Activated naive CD8-positive, alpha-beta T cell treated with anti-CD3 and anti-CD28 coated beads for 36 hours (primary cell): ENCODE results near the gene NTM. TPM values are rescaled to one million over a fixed set of nuclear protein-coding genes. Genes with fewer than 3 reads are reported as not detected.

ENCODE experiments used
- DNase-seq: peaks from one replicate; pipeline ENCODE4 v3.0.0; 2021
- H3K27ac Mint-ChIP-seq: one replicate; pipeline ENCODE4 v1.8.0; 2022; ENCODE audit warnings: mild to moderate bottlenecking, moderate library complexity, mixed read lengths
- H3K27me3 Mint-ChIP-seq: one replicate; pipeline ENCODE4 v1.8.0; 2022; ENCODE audit warnings: mild to moderate bottlenecking, mixed read lengths
- H3K36me3 Mint-ChIP-seq: one replicate; pipeline ENCODE4 v1.8.0; 2021; ENCODE audit warnings: mild to moderate bottlenecking, mixed read lengths
- H3K4me1 Mint-ChIP-seq: one replicate; pipeline ENCODE4 v1.8.0; 2021; ENCODE audit warnings: mixed read lengths
- H3K4me3 Mint-ChIP-seq: one replicate; pipeline ENCODE4 v1.8.0; 2022; ENCODE audit warnings: mild to moderate bottlenecking, moderate library complexity, mixed read lengths
- H3K9me3 Mint-ChIP-seq: one replicate; pipeline ENCODE4 v1.8.0; 2022; ENCODE audit warnings: mixed read lengths
- total RNA-seq, 2 experiments: library from RNA; stranded (reverse); gene quantifications; one replicate each; pipeline ENCODE4 v1.2.3, GENCODE V29; 2021

Gene NTM
- total RNA-seq, 2 experiments from 2014 or later: not detected

GRCh38 chr11:132046288-132046865, 676.0 kb downstream of the NTM start:
- Mint-ChIP-seq H3K9me3 (no peaks in the 10 kb centered on the region), H3K4me3 (no peak overlapping the region), H3K27ac (no peak overlapping the region), H3K27me3 (no peaks in the 10 kb centered on the region), H3K36me3 (no peaks in the 10 kb centered on the region), H3K4me1 (no peaks in the 10 kb centered on the region)
- no peak for DNase-seq

DNA sequence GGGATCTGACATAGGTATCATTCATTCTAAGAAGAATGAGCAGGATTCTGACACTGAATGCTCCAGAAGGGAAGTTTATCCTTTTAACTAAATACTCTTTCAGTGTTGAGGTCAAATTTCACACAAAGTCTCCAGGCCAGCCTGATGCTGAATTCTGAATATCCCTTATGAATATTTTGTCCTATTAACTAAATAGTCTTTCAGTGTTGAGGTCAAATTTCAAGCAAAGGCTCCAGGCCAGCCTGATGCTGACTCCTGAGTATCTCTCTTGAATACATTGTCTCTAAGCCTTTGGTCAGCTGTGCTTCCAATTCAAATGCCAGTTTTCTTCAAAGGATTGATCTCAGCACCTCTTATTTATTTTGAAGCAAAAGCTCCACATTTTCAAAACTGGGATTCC, 676.8 kb downstream of the NTM start:
- DNase-seq: no peak
- Mint-ChIP-seq H3K27ac (no peak overlapping the region), H3K4me1 (no peaks in the 10 kb centered on the region), H3K4me3 (no peak overlapping the region), H3K27me3 (no peaks in the 10 kb centered on the region), H3K36me3 (no peaks in the 10 kb centered on the region), H3K9me3 (no peaks in the 10 kb centered on the region)

- no peaks in the 10 kb centered on the region for H3K27me3 Mint-ChIP-seq
- H3K4me3 Mint-ChIP-seq: no peak overlapping the region
- no peaks in the 10 kb centered on the region for H3K4me1 Mint-ChIP-seq
- H3K9me3 Mint-ChIP-seq: no peaks in the 10 kb centered on the region
- no peak for DNase-seq
- no peak overlapping the region for H3K27ac Mint-ChIP-seq
- H3K36me3 Mint-ChIP-seq: no peaks in the 10 kb centered on the region
Measured at GRCh38 chr11:132048040-132048439, 677.6 kb downstream of the NTM start.

DNA sequence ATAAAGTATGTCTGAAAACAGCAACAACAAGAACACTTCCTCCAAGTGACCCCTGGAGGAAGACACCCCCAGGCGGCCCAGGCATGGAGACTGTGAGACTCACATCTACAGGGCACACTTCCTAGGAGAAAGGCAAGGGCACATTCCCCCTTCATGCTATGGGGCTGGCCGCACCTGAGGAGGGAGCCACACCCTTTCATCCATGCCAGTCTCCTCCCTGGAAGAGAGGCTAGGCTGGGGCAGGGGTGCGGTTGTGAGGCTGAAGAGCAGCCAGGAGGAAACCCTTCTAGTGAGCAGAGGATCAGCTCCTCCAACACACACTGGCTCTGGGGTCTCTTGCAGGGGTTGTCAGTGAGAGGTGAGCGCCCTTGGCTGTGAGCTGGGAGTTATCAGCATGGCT, 678.8 kb downstream of the NTM start:
- H3K27ac Mint-ChIP-seq: no peak overlapping the region
- no peaks in the 10 kb centered on the region for H3K27me3 Mint-ChIP-seq
- H3K9me3 Mint-ChIP-seq: no peaks in the 10 kb centered on the region
- no peaks in the 10 kb centered on the region for H3K36me3 Mint-ChIP-seq
- H3K4me3 Mint-ChIP-seq: no peak overlapping the region
- no peak for DNase-seq
- H3K4me1 Mint-ChIP-seq: no peaks in the 10 kb centered on the region

DNA sequence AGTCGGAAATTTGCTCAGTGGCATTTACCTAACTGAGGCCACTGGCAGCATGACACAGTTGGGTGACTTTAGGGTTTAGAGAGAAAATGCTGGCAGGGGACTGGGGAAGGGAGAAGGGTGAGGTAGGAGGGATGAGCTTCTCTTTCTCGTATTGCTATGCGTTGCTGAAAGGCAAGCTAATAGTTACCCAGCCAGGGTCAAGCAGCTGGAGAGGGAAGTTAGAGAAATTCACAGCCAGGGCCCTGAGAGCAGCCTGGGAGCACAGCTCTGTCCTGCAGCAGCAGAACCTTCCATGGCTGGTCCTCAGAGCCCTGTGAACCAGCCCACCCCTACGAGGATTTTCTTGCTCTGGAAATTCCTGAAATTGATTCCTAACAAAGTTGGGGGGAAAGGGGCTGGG, 679.6 kb downstream of the NTM start:
- H3K4me3 Mint-ChIP-seq: no peak overlapping the region
- H3K9me3 Mint-ChIP-seq: no peaks in the 10 kb centered on the region
- H3K27me3 Mint-ChIP-seq: no peaks in the 10 kb centered on the region
- no peak for DNase-seq
- H3K27ac Mint-ChIP-seq: no peak overlapping the region
- H3K4me1 Mint-ChIP-seq: no peaks in the 10 kb centered on the region
- no peaks in the 10 kb centered on the region for H3K36me3 Mint-ChIP-seq

DNA sequence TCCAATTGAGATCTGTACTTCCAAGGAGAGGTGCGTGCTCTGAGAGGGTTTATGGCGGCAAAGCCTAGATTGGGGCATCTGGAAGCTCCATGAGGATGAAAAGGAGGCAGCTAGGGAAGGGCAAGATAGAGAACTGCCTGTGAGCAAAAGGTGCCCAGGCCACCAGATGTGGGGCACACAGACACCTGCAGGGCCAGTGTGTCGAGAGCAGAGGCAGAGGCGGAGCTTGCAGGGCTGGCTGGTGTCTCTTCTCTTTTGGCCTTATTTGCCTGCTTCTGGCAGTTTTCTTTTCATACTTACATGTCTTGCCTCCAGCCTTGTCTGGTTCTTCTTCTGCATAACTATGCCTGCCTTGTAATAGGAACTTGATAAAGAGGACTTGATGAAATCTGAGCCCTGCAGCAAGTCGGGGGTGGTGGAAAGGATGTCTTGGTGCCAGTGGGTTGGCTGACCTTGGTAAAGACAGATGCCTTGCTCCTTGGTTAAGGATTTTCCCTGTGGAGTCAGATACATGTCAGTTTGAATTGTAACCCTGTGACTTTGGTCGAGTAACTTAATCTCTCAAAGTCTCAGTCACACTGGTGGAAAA, 680.3 kb downstream of the NTM start:
- no peak overlapping the region for H3K4me3 Mint-ChIP-seq
- H3K27ac Mint-ChIP-seq: no peak overlapping the region
- H3K36me3 Mint-ChIP-seq: no peaks in the 10 kb centered on the region
- no peaks in the 10 kb centered on the region for H3K4me1 Mint-ChIP-seq
- no peak for DNase-seq
- H3K9me3 Mint-ChIP-seq: no peaks in the 10 kb centered on the region
- H3K27me3 Mint-ChIP-seq: no peaks in the 10 kb centered on the region

DNA sequence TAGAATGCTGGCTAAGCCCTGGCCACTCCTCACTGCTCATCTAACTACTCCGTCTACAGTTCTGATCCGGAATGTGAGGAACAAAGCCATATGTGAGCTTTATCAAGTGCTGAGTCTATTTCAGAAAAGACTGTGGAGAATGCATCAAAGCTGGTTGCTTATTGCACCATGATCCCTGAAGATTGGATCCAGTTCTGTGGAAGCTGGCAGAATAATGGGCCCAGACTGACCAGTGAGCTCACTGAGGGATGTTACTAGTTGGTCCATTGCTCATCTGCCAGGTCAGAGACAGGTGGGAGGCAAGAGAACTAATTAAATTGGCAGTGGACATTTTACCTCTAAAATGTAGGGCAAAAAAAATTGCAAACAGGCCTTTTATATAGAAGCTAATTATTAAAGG, 681.3 kb downstream of the NTM start:
- Mint-ChIP-seq H3K9me3 (no peaks in the 10 kb centered on the region), H3K4me1 (no peaks in the 10 kb centered on the region), H3K4me3 (no peak overlapping the region), H3K27ac (no peak overlapping the region), H3K27me3 (no peaks in the 10 kb centered on the region), H3K36me3 (no peaks in the 10 kb centered on the region)
- DNase-seq: no peak

- Mint-ChIP-seq H3K27ac (no peak overlapping the region), H3K36me3 (no peaks in the 10 kb centered on the region), H3K27me3 (no peaks in the 10 kb centered on the region)
Measured at GRCh38 chr11:132052342-132052741, 681.9 kb downstream of the NTM start.

DNA sequence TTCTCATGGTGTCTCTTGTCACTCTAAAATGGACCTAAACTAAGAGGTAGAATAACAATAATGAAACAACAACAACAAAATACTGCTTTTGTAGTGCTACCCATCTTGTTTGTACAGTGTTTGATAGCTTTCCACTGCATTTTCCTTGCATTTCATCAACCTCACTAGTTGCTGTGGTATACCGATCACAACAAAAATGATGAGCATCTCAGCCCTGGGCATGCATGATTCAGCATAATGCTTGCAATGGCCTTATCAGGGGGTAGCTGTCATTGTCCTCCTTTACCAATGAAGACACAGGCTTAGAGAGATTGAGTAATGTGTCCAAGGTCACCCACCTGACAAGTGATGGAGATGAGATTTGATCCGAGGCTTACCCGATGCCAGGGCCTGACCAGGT, 682.5 kb downstream of the NTM start:
- Mint-ChIP-seq H3K27ac (no peak overlapping the region), H3K27me3 (no peaks in the 10 kb centered on the region), H3K36me3 (no peaks in the 10 kb centered on the region), H3K4me3 (no peak overlapping the region), H3K9me3 (no peaks in the 10 kb centered on the region), H3K4me1 (no peaks in the 10 kb centered on the region)
- no peak for DNase-seq

More at GRCh38 chr11:132052342-132052741, 681.9 kb downstream of the NTM start:
- Mint-ChIP-seq H3K9me3 (no peaks in the 10 kb centered on the region), H3K4me1 (no peaks in the 10 kb centered on the region), H3K4me3 (no peak overlapping the region)
- DNase-seq: no peak

DNA sequence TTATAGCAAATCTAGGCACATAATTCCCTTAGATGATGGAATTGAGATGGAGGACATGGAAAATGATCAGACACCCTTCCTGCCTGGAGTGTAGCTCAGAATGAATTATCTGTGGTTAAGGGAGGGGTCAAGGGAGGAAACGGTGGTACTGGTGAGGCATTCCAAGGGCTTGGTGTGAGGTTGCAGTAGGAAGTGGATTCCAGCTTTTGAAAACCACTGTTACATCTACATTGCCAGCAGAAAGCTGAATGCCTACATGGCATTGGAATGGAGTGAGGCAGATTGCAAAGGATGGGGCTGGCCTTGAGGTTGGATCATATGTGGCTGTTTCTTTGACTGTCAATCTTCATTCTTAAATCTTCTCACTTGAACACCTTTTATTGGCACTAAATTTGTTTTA, 684.4 kb downstream of the NTM start:
- Mint-ChIP-seq H3K4me3 (no peak overlapping the region), H3K27ac (no peak overlapping the region), H3K27me3 (no peaks in the 10 kb centered on the region), H3K4me1 (no peaks in the 10 kb centered on the region), H3K9me3 (no peaks in the 10 kb centered on the region), H3K36me3 (no peaks in the 10 kb centered on the region)
- DNase-seq: no peak

GRCh38 chr11:132055296-132055695, 684.9 kb downstream of the NTM start:
- Mint-ChIP-seq H3K4me1 (no peaks in the 10 kb centered on the region), H3K4me3 (no peak overlapping the region), H3K27ac (no peak overlapping the region), H3K36me3 (no peaks in the 10 kb centered on the region), H3K27me3 (no peaks in the 10 kb centered on the region), H3K9me3 (no peaks in the 10 kb centered on the region)
- no peak for DNase-seq

GRCh38 chr11:132056689-132057088, 686.3 kb downstream of the NTM start:
- no peaks in the 10 kb centered on the region for H3K27me3 Mint-ChIP-seq
- no peak overlapping the region for H3K4me3 Mint-ChIP-seq
- DNase-seq: no peak
- no peak overlapping the region for H3K27ac Mint-ChIP-seq
- no peaks in the 10 kb centered on the region for H3K4me1 Mint-ChIP-seq
- no peaks in the 10 kb centered on the region for H3K36me3 Mint-ChIP-seq
- H3K9me3 Mint-ChIP-seq: no peaks in the 10 kb centered on the region

- no peaks in the 10 kb centered on the region for H3K9me3 Mint-ChIP-seq
- H3K27ac Mint-ChIP-seq: no peak overlapping the region
- no peaks in the 10 kb centered on the region for H3K36me3 Mint-ChIP-seq
- H3K27me3 Mint-ChIP-seq: no peaks in the 10 kb centered on the region
- no peak for DNase-seq
- H3K4me1 Mint-ChIP-seq: no peaks in the 10 kb centered on the region
- H3K4me3 Mint-ChIP-seq: no peak overlapping the region
Measured at GRCh38 chr11:132057266-132057665, 686.9 kb downstream of the NTM start.

DNA sequence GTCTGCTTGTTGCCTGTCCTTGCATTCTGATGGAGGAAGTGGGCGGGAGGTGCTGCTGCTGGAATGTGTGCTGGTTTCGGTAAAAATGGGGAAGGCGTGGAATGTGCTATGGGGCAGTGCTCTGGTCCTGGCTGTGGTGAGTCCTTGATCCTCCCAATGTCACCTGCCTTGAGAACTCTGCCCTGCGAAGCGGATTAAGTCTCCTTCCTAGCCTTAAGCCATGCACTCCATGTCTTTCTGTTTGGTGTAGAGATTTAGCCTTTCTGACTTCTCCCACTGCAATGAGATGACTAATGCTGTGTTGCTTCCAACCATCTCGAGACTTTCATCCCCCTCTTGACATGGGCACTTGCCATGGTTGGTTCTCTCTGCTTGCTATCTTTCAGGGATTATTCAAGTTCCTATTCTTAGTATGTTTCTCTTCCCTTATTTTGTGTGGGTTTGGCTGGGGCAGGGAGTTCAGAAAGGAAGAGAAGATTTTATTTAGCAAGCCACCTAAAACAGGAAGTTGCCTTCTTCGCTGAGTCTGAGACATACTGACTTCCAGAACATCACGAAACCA, 687.9 kb downstream of the NTM start:
- H3K9me3 Mint-ChIP-seq: no peaks in the 10 kb centered on the region
- no peak for DNase-seq
- no peak overlapping the region for H3K27ac Mint-ChIP-seq
- no peaks in the 10 kb centered on the region for H3K27me3 Mint-ChIP-seq
- H3K4me3 Mint-ChIP-seq: no peak overlapping the region
- H3K36me3 Mint-ChIP-seq: no peaks in the 10 kb centered on the region
- H3K4me1 Mint-ChIP-seq: no peaks in the 10 kb centered on the region

- H3K9me3 Mint-ChIP-seq: no peaks in the 10 kb centered on the region
- H3K4me1 Mint-ChIP-seq: no peaks in the 10 kb centered on the region
- no peaks in the 10 kb centered on the region for H3K36me3 Mint-ChIP-seq
- no peaks in the 10 kb centered on the region for H3K27me3 Mint-ChIP-seq
- H3K4me3 Mint-ChIP-seq: no peak overlapping the region
- no peak overlapping the region for H3K27ac Mint-ChIP-seq
- no peak for DNase-seq
Measured at GRCh38 chr11:132060567-132060966, 690.2 kb downstream of the NTM start.

DNA sequence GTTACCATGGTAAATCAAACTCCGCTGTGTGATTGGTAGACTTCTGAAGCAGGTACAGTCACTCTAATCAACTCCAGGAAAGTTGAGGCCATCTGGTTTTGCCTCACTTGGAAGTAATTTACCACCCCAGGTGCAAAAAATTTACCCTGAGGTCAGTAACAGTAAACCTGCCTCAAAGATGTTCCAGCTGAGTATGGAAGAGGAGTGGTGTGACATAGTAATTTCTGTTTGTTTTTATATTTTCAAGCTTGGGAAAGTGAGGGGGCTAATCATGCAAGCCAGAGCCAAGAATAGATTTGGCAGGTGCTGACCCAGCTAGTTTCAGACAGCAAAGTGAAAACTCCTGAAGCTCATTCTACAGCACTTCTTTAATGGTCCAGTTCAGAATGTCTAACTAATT, 691.6 kb downstream of the NTM start:
- Mint-ChIP-seq H3K9me3 (peaks cover 3% of the 10 kb centered on the region), H3K4me3 (no peak overlapping the region), H3K27ac (no peak overlapping the region), H3K36me3 (no peaks in the 10 kb centered on the region), H3K27me3 (no peaks in the 10 kb centered on the region), H3K4me1 (no peaks in the 10 kb centered on the region)
- DNase-seq: no peak
